GM21515 (cell line): Measurements from ENCODE around the gene MPG.
"Not testable (repeated sequence)": the region's sequence is repeated elsewhere in the genome, so short reads cannot be mapped to it uniquely, and the experiment has no call there.

ENCODE experiments used
- ATAC-seq: cut with Tn5 transposase; IDR thresholded peaks from one replicate; pipeline ENCODE4 v1.9.1; 2021; ENCODE audit not compliant: unreplicated experiment

The MPG gene, protein sequence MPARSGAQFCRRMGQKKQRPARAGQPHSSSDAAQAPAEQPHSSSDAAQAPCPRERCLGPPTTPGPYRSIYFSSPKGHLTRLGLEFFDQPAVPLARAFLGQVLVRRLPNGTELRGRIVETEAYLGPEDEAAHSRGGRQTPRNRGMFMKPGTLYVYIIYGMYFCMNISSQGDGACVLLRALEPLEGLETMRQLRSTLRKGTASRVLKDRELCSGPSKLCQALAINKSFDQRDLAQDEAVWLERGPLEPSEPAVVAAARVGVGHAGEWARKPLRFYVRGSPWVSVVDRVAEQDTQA

DNA sequence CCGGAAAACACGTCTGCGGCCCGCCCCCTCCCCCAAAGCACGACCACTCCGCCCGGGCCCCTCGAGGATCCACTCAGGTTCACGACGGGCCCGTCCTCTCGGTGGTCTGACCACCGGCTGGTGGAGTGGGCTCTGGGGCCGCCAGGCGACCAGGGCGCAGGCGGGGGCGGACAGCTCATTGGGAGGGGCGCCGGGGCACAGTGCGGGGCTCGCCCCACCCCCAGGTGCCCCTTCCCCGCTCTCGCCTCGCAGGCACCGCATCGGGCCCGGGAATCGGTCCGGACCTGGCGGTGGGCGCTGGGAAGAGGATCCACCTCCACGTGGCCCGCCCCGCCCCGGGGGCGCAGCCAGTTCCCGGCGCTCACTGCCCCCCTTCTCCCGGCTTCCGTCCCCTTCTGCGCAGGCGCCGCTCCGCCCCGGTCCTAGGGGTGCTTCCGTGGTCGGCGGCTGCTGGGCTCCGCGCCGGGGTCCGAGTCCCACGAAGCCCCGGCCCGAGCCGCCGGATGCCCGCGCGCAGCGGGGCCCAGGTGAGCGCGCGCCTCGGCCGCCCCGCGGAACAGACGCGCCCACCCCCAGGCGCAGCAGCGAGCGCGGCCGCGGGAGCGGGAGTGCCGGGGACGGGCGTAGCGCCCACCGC lies at the start of gene MPG:
Gene MPG (plus strand): TSS at position 419 of the 637 bp plus-strand sequence. CDS start 85 bp downstream, at position 504.
- peak; percentile 71 for ATAC-seq

DNA sequence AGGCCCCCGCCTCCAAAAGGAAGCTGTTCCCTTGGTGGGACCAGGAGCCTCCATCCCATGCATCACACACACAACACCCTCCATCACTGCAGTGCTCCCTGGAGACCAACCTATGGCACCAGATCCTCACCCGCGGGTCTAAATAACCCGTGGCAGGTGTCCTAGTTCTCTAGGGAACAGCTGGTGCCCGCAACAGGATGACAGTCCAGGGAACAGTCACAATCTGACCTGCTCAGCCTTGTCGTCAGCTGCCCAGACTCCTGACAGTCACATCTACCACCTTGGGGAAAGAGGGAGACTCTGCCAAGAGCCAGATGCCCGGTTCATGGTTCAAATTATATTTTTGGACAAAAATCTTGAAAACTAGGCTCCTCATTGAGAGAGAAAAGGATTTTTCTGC lies 47.4 kb upstream of the MPG start:
- not testable (repeated sequence) for ATAC-seq

GRCh38 chr16:33154-33876 lies 44.7 kb upstream of the MPG start:
- ATAC-seq: not testable (repeated sequence)

DNA sequence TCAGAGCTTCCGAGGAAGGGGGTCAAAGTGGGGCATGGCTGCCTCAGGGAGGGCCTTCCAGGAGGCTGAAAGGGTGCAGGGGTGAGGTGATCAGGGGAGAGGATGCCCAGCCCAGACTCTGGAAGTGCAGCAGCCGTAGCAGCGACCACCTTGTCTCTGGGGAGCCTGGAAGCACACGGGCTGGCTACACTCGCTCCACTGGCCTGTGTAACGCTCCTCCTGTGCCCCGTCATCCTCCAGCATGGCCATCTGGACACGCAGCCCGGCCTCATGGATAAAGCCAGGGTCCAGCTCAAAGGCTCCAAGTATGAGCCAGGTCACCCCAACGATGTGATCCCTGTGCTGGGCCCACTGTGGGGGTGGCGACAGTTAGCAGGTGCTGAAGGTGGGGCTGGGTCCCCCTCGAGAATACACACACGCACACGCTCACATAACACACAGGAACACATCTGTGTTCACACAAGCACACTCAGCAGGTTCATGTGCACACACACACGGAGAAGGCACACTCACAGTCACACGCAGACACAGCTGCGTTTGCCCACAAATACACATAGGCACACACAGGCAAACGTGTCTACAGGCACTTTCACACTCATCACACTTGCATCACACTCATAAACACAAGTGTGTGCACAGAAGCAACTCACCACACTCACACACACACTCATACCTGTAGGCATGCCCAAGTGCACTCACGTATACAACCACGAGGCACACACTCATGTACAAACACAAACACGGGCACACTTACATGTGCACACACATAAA lies 44.0 kb upstream of the MPG start:
- ATAC-seq: no peak

DNA sequence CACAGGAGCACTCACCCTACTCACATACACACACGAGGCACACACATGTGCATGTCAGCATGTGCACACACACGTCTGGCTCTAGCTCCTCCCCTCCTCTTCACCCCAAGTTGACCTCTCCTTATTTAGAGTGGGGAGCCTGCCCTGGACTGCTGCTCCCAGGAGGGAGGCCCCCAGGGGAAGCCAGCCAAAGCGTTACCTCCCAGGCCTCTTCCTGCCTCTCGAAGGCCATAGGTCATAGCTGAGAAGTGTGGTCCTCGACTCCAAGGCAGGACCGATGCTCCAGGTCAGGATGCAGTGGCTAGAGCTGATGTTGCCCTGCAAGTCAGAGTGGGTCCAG lies 43.4 kb upstream of the MPG start:
- ATAC-seq: no peak

DNA sequence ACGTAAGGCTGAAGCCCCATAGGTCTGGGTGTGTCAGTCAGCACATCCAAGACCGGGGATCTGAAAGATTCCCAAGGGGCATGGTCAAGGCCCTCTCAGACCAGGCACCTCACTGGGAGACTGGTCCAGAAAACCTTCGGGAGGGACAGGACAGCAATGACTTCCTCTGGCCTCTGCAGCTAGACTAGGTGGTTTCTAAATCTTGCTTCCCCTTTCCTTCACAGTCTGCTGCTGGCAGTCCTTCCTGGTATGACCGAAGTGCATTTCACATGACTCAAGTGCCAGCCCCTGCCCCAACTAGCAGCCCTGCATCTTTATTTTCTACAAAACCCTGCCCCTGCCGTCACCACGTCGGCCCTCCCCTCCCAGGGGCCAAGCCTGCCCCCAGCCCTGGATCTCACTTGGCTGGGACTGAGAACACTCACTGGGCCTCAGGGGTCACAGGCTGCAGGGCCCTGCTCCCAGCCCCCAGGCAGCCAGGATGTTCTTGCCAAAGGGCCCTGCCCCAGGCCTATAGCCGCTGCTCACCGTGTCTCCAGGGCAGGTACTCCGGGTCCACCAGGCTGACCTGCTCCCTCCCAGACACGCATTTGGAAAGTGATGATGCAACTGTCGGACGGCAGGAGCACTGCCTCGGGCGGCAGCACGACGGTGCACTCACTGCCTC lies 42.9 kb upstream of the MPG start:
- no peak for ATAC-seq

DNA sequence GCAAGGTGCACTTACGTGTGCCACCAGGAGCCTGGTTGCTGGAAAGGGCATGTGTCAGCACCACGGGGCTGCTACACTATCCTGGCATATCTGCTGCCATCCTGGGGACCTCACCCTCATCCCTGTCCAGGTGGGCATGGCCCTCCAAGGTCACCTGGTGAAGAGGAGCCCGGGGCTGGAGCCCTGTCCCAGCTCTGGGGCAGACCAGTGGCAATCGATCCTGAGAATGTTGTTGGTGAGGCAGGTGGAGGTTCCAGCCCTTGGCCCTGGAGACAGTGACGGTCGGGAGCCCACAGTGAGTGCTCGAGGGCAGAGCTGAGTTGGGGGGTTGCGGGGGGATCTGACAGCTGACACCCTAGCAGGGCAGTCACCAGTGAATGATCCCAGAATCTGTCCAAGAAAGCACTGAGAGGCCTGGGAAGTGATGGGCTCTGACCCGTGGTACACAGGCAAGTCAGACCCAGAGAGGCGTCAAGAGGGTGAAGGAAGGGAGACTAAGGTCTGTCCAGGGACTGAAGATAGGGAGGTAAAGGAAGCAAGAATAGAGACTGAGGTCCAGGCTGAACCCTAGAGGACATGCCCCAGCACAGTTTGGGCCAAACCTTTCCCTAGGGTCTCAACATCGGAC lies 42.2 kb upstream of the MPG start:
- no peak for ATAC-seq

- ATAC-seq: no peak
These were observed 41.6 kb upstream of the MPG start for GRCh38 chr16:36336-36984.

DNA sequence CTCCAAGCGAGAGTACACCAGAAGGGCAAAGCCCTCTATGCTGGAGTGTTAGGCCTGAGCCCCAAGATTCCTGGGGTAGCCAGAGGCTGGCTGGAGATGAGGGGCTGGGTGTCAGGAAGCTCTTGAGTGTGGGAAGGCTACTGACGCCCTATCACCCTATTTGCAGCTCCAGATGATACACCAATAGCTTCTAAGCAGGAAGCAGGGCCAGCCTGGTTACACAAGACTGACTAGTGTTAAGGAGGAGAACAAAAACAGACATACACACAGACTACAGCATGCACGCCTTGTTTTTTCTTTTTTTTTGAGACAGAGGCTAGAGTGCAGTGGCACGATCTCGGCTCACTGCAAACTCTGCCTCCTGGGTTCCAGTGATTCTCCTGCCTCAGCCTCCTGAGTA lies 40.5 kb upstream of the MPG start:
- ATAC-seq: no peak

- ATAC-seq: not testable (repeated sequence)
These were observed 39.8 kb upstream of the MPG start for GRCh38 chr16:38206-38605.

- peak; percentile 75 for ATAC-seq
These were observed 38.8 kb upstream of the MPG start for GRCh38 chr16:38941-39892.

GRCh38 chr16:41439-42068 lies 36.5 kb upstream of the MPG start:
- no peak for ATAC-seq

- ATAC-seq: no peak
These were observed 36.0 kb upstream of the MPG start for GRCh38 chr16:42069-42457.

DNA sequence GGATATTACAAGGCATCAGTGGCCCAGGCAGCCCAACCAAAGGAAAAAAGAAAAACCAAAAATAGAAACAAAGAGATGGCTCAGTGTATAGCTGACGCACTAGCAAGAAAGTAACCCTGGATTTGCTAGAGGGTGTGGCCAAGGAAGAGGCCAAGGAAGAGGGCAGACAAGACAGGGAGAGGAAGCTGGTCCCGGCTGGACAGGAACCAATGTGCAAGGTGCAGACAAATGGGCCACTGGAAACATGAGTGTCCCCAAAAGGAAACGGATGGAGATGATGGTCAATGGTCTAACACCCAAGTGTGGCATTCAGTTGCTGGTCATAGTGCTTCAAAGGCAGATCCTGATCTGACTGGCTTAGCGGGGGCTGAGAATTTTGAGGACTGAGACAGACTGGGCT lies 35.3 kb upstream of the MPG start:
- no peak for ATAC-seq

DNA sequence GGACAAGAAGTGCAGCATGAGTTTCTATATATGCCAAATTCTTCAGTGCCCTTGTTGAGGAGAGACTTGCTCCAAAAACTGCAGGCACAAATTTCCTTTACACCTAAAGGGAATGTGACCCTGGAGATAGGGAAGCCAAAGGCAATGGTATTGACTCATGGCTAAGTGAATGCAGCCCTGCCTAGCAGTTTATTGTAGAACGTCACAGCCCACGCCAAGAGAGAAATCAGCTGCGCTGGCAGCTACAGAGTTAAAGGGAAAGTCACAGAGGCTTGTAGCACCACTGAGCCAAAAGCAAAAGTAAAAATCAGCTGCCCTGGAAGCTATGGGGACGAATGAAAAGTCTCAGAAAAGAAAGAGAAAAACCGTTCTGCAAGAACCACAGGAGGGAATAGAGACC lies 34.7 kb upstream of the MPG start:
- ATAC-seq: no peak

DNA sequence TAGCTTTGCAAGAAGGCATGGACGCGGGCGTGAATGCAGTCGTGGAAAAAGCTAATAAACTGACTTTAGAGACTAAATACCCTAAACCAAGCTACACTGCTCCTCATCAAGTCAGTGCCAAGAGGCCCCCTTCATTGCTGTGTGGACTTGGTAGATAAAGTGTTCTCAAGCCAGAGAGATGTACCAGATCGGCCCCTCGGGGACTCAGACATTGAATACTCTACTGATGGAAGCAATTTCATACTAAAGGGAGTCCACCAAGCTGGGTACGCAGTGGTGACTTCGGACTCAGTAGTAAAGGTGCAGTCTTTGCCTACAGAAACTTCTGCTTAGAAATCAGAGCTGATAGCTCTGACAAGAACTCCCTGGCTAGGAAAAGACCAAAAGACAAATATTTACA lies 33.4 kb upstream of the MPG start:
- ATAC-seq: no peak

- ATAC-seq: no peak
These were observed 32.6 kb upstream of the MPG start for GRCh38 chr16:45454-45853.

DNA sequence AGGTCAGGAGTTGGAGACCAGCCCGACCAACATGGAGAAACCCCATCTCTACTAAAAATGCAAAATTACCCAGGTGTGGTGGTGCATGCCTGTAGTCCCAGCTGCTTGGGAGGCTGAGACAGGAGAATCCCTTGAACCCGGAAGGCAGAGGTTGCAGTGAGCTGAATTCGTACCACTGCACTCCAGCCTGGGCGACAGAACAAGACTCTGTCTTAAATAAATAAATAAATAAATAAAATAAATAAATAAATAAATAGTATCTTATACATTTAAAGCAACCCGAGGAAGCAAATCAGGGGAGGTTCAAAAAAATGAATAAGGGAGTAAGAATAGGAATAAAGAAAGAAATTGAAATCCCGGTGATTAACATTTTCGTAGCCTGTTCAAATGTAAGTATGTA lies 31.5 kb upstream of the MPG start:
- not testable (repeated sequence) for ATAC-seq
